ENCODE data around the gene SLC35F2.
"Not testable (repeated sequence)": the region's sequence is repeated elsewhere in the genome, so short reads cannot be mapped to it uniquely, and the experiment has no call there.

The SLC35F2 gene

GRCh38 chr11:107778839-107779517 is 79.6 kb downstream of the SLC35F2 start:
- no peaks in the 10 kb centered on the region for H3K27me3 ChIP-seq (ENCODE audit: insufficient read depth, low read depth, severe bottlenecking)
- H3K36me3 ChIP-seq: no peaks in the 10 kb centered on the region
- no peak for DNase-seq
- no peaks in the 10 kb centered on the region for H3K9me3 ChIP-seq (ENCODE audit: severe bottlenecking)
- H3K4me3 ChIP-seq (ENCODE audit: low read depth, low read length): no peak overlapping the region
- TF ChIP-seq CTCF (IDR thresholded peaks at IDR 0.05; ENCODE audit: low read depth, low read length): no peak
- H3K27ac ChIP-seq: no peak overlapping the region; the same call in 1 of the 2 replicates

GRCh38 chr11:107777110-107777509 is 81.5 kb downstream of the SLC35F2 start:
- DNase-seq: no peak
- no peaks in the 10 kb centered on the region for H3K9me3 ChIP-seq (ENCODE audit: severe bottlenecking)
- TF ChIP-seq CTCF (IDR thresholded peaks at IDR 0.05; ENCODE audit: low read depth, low read length): no peak

GRCh38 chr11:107776062-107776461 is 82.5 kb downstream of the SLC35F2 start:
- no peak for DNase-seq
- H3K27me3 ChIP-seq (ENCODE audit: insufficient read depth, low read depth, severe bottlenecking): no peaks in the 10 kb centered on the region
- no peak for TF ChIP-seq CTCF (IDR thresholded peaks at IDR 0.05; ENCODE audit: low read depth, low read length)

More at GRCh38 chr11:107777110-107777509, 81.5 kb downstream of the SLC35F2 start:
- Histone ChIP-seq H3K4me3 (ENCODE audit: low read depth, low read length) (no peak overlapping the region), H3K27ac (no peak overlapping the region), H3K27me3 (ENCODE audit: insufficient read depth, low read depth, severe bottlenecking) (no peaks in the 10 kb centered on the region), H3K36me3 (no peaks in the 10 kb centered on the region)

GRCh38 chr11:107770551-107770951 is 88.0 kb downstream of the SLC35F2 start:
- Histone ChIP-seq H3K27me3 (ENCODE audit: insufficient read depth, low read depth, severe bottlenecking) (no peaks in the 10 kb centered on the region), H3K4me3 (ENCODE audit: low read depth, low read length) (no peak overlapping the region), H3K9me3 (ENCODE audit: severe bottlenecking) (no peaks in the 10 kb centered on the region), H3K27ac (no peak overlapping the region), H3K36me3 (no peaks in the 10 kb centered on the region)
- TF ChIP-seq CTCF (IDR thresholded peaks at IDR 0.05; ENCODE audit: low read depth, low read length): no peak
- DNase-seq: no peak

More at GRCh38 chr11:107776062-107776461, 82.5 kb downstream of the SLC35F2 start:
- H3K9me3 ChIP-seq (ENCODE audit: severe bottlenecking): no peaks in the 10 kb centered on the region
- no peak overlapping the region for H3K4me3 ChIP-seq (ENCODE audit: low read depth, low read length)
- H3K27ac ChIP-seq: no peak overlapping the region
- H3K36me3 ChIP-seq: no peaks in the 10 kb centered on the region

- H3K4me3 ChIP-seq (ENCODE audit: low read depth, low read length): no peak overlapping the region
- DNase-seq: no peak
- no peak overlapping the region for H3K27ac ChIP-seq
- H3K9me3 ChIP-seq (ENCODE audit: severe bottlenecking): no peaks in the 10 kb centered on the region
- no peak for TF ChIP-seq CTCF (IDR thresholded peaks at IDR 0.05; ENCODE audit: low read depth, low read length)
- no peaks in the 10 kb centered on the region for H3K36me3 ChIP-seq
- no peaks in the 10 kb centered on the region for H3K27me3 ChIP-seq (ENCODE audit: insufficient read depth, low read depth, severe bottlenecking)
These were observed 89.4 kb downstream of the SLC35F2 start for GRCh38 chr11:107769189-107769588.

GRCh38 chr11:107758719-107759355 is 99.8 kb downstream of the SLC35F2 start:
- H3K27me3 ChIP-seq (ENCODE audit: insufficient read depth, low read depth, severe bottlenecking); DNase-seq; H3K9me3 ChIP-seq (ENCODE audit: severe bottlenecking); H3K27ac ChIP-seq; H3K36me3 ChIP-seq; H3K4me3 ChIP-seq (ENCODE audit: low read depth, low read length): not testable (repeated sequence)
